ENCODE measurements around the gene EEPD1. TPM values are rescaled to one million over a fixed set of nuclear protein-coding genes. Genes with fewer than 3 reads are reported as not detected.

Gene EEPD1
- total RNA-seq, 1 donor from 2014 or later: 18.0 TPM

DNA sequence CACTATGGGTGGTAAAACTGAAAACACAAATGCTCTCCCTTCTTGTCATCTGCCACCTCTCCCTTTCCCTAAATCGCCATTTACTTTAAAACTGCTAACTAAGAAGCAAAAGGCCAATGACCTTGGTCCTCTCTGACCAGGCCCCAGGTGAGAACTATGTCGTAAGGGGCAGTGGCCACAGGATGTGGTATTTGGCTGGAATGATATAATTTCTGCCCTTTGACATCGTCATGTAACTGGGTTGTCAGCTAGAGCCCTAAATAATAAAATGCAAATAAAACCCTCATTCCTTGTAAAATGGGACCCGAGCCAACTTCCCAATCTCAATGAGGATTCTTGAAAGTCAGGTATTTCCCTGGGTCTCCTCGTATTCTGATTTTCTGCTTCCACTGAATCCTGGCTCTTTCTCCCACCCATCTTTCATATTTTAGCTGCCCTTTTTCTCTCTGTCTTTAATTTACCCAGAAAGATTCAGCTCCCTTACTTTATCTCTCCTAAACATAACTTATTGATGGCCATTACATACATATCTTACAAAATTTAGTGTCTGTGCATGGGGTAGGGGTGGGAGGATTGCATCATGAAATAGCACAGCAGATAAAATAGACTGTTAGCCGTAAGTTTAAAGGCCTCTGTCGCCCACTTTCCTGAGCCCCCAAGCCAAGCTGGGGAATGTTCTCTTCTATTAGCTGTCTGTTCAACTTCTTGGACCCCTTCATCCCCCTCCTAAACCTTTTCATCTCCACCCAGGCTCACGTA, 3.2 kb upstream of the EEPD1 start:
- Mint-ChIP-seq H3K27ac (peak overlapping the region; percentile 89), H3K27me3 (ENCODE audit: low read depth) (no peaks in the 10 kb centered on the region)
- no peak for TF ChIP-seq CTCF (IDR thresholded peaks at IDR 0.05; ENCODE audit: unreplicated experiment)

GRCh38 chr7:36151921-36152755, 916 bp upstream of the EEPD1 start:
- Mint-ChIP-seq H3K27ac (peak overlapping the region; percentile 75), H3K4me1 (peaks cover 52% of the 10 kb centered on the region), H3K4me3 (peak overlapping the region; percentile 79), H3K36me3 (peaks cover 3% of the 10 kb centered on the region), H3K9me3 (peaks cover 4% of the 10 kb centered on the region), H3K27me3 (ENCODE audit: low read depth) (no peaks in the 10 kb centered on the region)
- no peak for TF ChIP-seq CTCF (IDR thresholded peaks at IDR 0.05; ENCODE audit: unreplicated experiment)
- no peak for DNase-seq (ENCODE audit: low spot score in 2 of 2, unreplicated experiment in 2 of 2)

More for the DNA sequence above, 3.2 kb upstream of the EEPD1 start:
- Mint-ChIP-seq H3K9me3 (peaks cover 13% of the 10 kb centered on the region), H3K4me3 (no peak overlapping the region), H3K36me3 (peaks cover 2% of the 10 kb centered on the region), H3K4me1 (peaks cover 31% of the 10 kb centered on the region)
- DNase-seq (ENCODE audit: low spot score in 2 of 2, unreplicated experiment in 2 of 2): no peak

DNA sequence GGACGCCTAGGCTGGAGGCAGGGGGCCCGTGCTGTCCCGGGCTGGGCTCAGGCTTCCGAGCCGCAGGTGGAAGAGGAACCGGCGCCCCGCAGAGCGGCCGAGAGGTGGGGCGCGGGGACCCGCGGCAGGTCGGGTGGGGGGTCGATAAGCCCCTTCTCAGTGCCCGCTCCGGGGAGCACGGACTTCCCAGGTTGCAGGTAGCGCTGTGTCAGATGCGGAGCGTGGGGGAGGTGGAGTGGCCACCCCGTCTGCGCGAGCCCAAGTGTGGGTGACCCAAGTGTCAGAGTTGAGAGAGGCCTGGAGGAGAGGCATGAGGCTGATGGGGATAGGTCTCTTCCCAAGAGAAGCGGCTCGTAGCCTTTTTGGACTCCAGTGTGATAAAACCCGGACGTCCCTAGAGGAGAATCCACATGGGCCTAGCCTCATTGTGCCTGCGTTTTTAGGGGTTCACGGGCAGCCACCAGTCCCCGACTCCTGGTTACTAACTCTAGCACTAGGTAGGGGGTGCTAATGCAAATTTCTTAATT, 580 bp downstream of the EEPD1 start:
- Mint-ChIP-seq H3K27ac (peak overlapping the region; percentile 74), H3K4me1 (peaks cover 62% of the 10 kb centered on the region), H3K4me3 (peak overlapping the region; percentile 79), H3K27me3 (ENCODE audit: low read depth) (no peaks in the 10 kb centered on the region), H3K9me3 (no peaks in the 10 kb centered on the region), H3K36me3 (peaks cover 5% of the 10 kb centered on the region)
- DNase-seq (ENCODE audit: low spot score in 2 of 2, unreplicated experiment in 2 of 2): peak in 1 of 2 experiments; percentile 33
- no peak for TF ChIP-seq CTCF (IDR thresholded peaks at IDR 0.05; ENCODE audit: unreplicated experiment)

- Mint-ChIP-seq H3K9me3 (no peaks in the 10 kb centered on the region), H3K27me3 (ENCODE audit: low read depth) (no peaks in the 10 kb centered on the region), H3K36me3 (peaks cover 5% of the 10 kb centered on the region), H3K4me3 (peak overlapping the region; percentile 79), H3K27ac (peak overlapping the region; percentile 74), H3K4me1 (peaks cover 59% of the 10 kb centered on the region)
- TF ChIP-seq CTCF (IDR thresholded peaks at IDR 0.05; ENCODE audit: unreplicated experiment): no peak
- no peak for DNase-seq (ENCODE audit: low spot score in 2 of 2, unreplicated experiment in 2 of 2)
Observed at GRCh38 chr7:36154255-36155212, 1.5 kb downstream of the EEPD1 start.

GRCh38 chr7:36155811-36156361, 2.8 kb downstream of the EEPD1 start:
- H3K36me3 Mint-ChIP-seq: peaks cover 5% of the 10 kb centered on the region
- peak overlapping the region; percentile 54 for H3K27ac Mint-ChIP-seq
- peak overlapping the region; percentile 79 for H3K4me3 Mint-ChIP-seq
- H3K27me3 Mint-ChIP-seq (ENCODE audit: low read depth): no peaks in the 10 kb centered on the region
- no peak for TF ChIP-seq CTCF (IDR thresholded peaks at IDR 0.05; ENCODE audit: unreplicated experiment)
- peaks cover 50% of the 10 kb centered on the region for H3K4me1 Mint-ChIP-seq
- DNase-seq (ENCODE audit: low spot score in 2 of 2, unreplicated experiment in 2 of 2): no peak
- no peaks in the 10 kb centered on the region for H3K9me3 Mint-ChIP-seq

Measured in mesothelial cell of epicardium (in vitro differentiated cells).